GM23338 (cell line): ENCODE measurements around the gene STN1. TPM values are rescaled to one million over a fixed set of nuclear protein-coding genes. Genes with fewer than 3 reads are reported as not detected.

Experiments used
- ATAC-seq: fragments of 200-7000 bp; cut with Tn5 transposase; 3 replicates; pipeline ENCODE4 v1.9.1; 2020
- DNase-seq: peaks from one replicate; pipeline ENCODE4 v3.0.0-alpha.2; 2015; ENCODE audit warnings: low spot score
- H2AFZ ChIP-seq: fragments of 200-600 bp; sonication (generic); 2 replicates; pipeline ENCODE4 v1.8.0; 2016; ENCODE audit warnings: antibody characterized with exemption, mild to moderate bottlenecking, moderate library complexity
- H3F3A ChIP-seq: fragments of 200-600 bp; sonication (generic); replicated peaks from 2 replicates; pipeline ENCODE4 v1.8.0; 2017; ENCODE audit warnings: antibody characterized with exemption, mixed run types, low read depth
- H3K27ac ChIP-seq: fragments of 200-600 bp; sonication (generic); 2 replicates; pipeline ENCODE4 v1.6.1; 2016; ENCODE audit warnings: low read depth
- H3K27me3 ChIP-seq: fragments of 200-600 bp; sonication (generic); 2 replicates; pipeline ENCODE4 v1.8.0; 2016; ENCODE audit warnings: mild to moderate bottlenecking, mixed run types, moderate library complexity; ENCODE audit not compliant: insufficient read depth
- H3K36me3 ChIP-seq: fragments of 200-600 bp; sonication (generic); 2 replicates; pipeline ENCODE4 v1.8.0; 2016; ENCODE audit warnings: mild to moderate bottlenecking; ENCODE audit not compliant: insufficient read depth
- H3K4me1 ChIP-seq: fragments of 200-600 bp; sonication (generic); 2 replicates; pipeline ENCODE4 v1.8.0; 2016; ENCODE audit warnings: mild to moderate bottlenecking, moderate library complexity; ENCODE audit not compliant: insufficient read depth
- H3K4me2 ChIP-seq: fragments of 200-600 bp; sonication (generic); 2 replicates; pipeline ENCODE4 v1.7.1; 2017; ENCODE audit warnings: mixed run types
- H3K4me3 ChIP-seq: fragments of 200-600 bp; sonication (generic); 2 replicates; pipeline ENCODE4 v1.6.1; 2016; ENCODE audit warnings: mixed run types
- H3K79me2 ChIP-seq: fragments of 200-600 bp; sonication (generic); replicated peaks from 2 replicates; pipeline ENCODE4 v1.8.0; 2017; ENCODE audit warnings: mild to moderate bottlenecking; ENCODE audit not compliant: insufficient read depth
- H3K9me2 ChIP-seq: fragments of 200-600 bp; sonication (generic); 2 replicates; pipeline ENCODE4 v1.8.0; 2017; ENCODE audit not compliant: insufficient read depth
- H4K20me1 ChIP-seq: fragments of 200-600 bp; sonication (generic); replicated peaks from 2 replicates; pipeline ENCODE4 v1.8.0; 2017; ENCODE audit warnings: mild to moderate bottlenecking; ENCODE audit not compliant: insufficient read depth
- H3K27ac Mint-ChIP-seq: 2 replicates; pipeline ENCODE4 v1.8.0; 2020; ENCODE audit warnings: inconsistent platforms, mild to moderate bottlenecking, moderate library complexity, mixed read lengths
- H3K27me3 Mint-ChIP-seq: 3 replicates; pipeline ENCODE4 v1.8.0; 2022; ENCODE audit warnings: low read depth, mild to moderate bottlenecking, moderate library complexity, mixed read lengths, inconsistent platforms; ENCODE audit not compliant: insufficient read depth, poor library complexity
- H3K36me3 Mint-ChIP-seq: 3 replicates; pipeline ENCODE4 v1.8.0; 2021; ENCODE audit warnings: low read depth, mild to moderate bottlenecking, inconsistent platforms, moderate library complexity, mixed read lengths
- H3K4me1 Mint-ChIP-seq: 3 replicates; pipeline ENCODE4 v1.8.0; 2020; ENCODE audit warnings: mild to moderate bottlenecking, inconsistent platforms, mixed read lengths
- H3K4me3 Mint-ChIP-seq: 3 replicates; pipeline ENCODE4 v1.8.0; 2021; ENCODE audit warnings: moderate library complexity, mild to moderate bottlenecking, inconsistent platforms, mixed read lengths
- H3K9me3 Mint-ChIP-seq: 3 replicates; pipeline ENCODE4 v1.8.0; 2020; ENCODE audit warnings: moderate library complexity, mild to moderate bottlenecking, inconsistent platforms, mixed read lengths
- CREB1 ChIP-seq: fragments of 250-450 bp; sonication (Bioruptor Pico); IDR thresholded peaks from 2 replicates; pipeline ENCODE4 v1.5.0; 2020; ENCODE audit warnings: low read depth, mild to moderate bottlenecking, moderate library complexity
- EZH2 ChIP-seq: fragments of 200-600 bp; sonication (generic); IDR thresholded peaks from one replicate; pipeline ENCODE4 v1.8.0; 2017; ENCODE audit warnings: antibody characterized with exemption, mild to moderate bottlenecking, low read depth; ENCODE audit not compliant: unreplicated experiment
- EZH2phosphoT487 ChIP-seq: fragments of 200-600 bp; sonication (generic); IDR thresholded peaks from one replicate; pipeline ENCODE4 v1.8.1; 2018; ENCODE audit warnings: antibody characterized with exemption; ENCODE audit not compliant: unreplicated experiment
- JUNB ChIP-seq: IDR thresholded peaks from one replicate; pipeline ENCODE4 v1.6.1; 2016; ENCODE audit warnings: antibody characterized with exemption; ENCODE audit not compliant: unreplicated experiment
- NANOG ChIP-seq: IDR thresholded peaks from 2 replicates; pipeline ENCODE4 v1.6.1; 2016; ENCODE audit warnings: antibody characterized with exemption, borderline replicate concordance
- POLR2AphosphoS5 ChIP-seq: IDR thresholded peaks from 2 replicates; pipeline ENCODE4 v1.6.1; 2016; ENCODE audit warnings: antibody characterized with exemption, low read depth
- REST ChIP-seq: IDR thresholded peaks from one replicate; pipeline ENCODE4 v1.6.1; 2018; ENCODE audit warnings: antibody characterized with exemption; ENCODE audit not compliant: unreplicated experiment
- STAT1 ChIP-seq: IDR thresholded peaks from one replicate; pipeline ENCODE4 v1.6.1; 2016; ENCODE audit warnings: antibody characterized with exemption; ENCODE audit not compliant: unreplicated experiment
- ZNF114 ChIP-seq: fragments of 250-450 bp; sonication (Bioruptor Pico); IDR thresholded peaks from 2 replicates; pipeline ENCODE4 v1.5.0; 2020; ENCODE audit warnings: mild to moderate bottlenecking, moderate library complexity
- ZNF331 ChIP-seq: fragments of 250-450 bp; sonication (Bioruptor Pico); IDR thresholded peaks from 2 replicates; pipeline ENCODE4 v1.5.0; 2020; ENCODE audit warnings: low read depth, mild to moderate bottlenecking, moderate library complexity
- ZNF462 ChIP-seq: fragments of 250-450 bp; sonication (Bioruptor Pico); IDR thresholded peaks from 2 replicates; pipeline ENCODE4 v1.5.0; 2020; ENCODE audit warnings: mild to moderate bottlenecking, moderate library complexity
- polyA plus RNA-seq: library from polyadenylated mRNA; unstranded; fragments of >200 nt; fragmentation: Nextera tagmentation; extraction: Ambion mirVana; gene quantifications from 2 replicates; pipeline ENCODE4 v1.2.1, GENCODE V29; 2016
- total RNA-seq: library from RNA; depleted of rRNA; stranded (reverse); fragments of >200 nt; shearing (Covaris generic); gene quantifications from 2 replicates; pipeline ENCODE4 v1.2.3, GENCODE V29; 2014
- TF ChIP-seq, protein P1 (sequence below): IDR thresholded peaks from 2 replicates; pipeline ENCODE4 v1.6.1; 2016; ENCODE audit warnings: antibody characterized with exemption
- TF ChIP-seq, protein P2 (sequence below), 2 experiments: fragments of 200-600 bp in 1 of 2; sonication (generic) in 1 of 2; conservative IDR thresholded peaks; 2 replicates each; pipeline versions ENCODE4 v1.5.1 to v1.6.1; 2016 to 2017; ENCODE audit warnings: antibody characterized with exemption in 2 of 2, low read depth in 2 of 2, mild to moderate bottlenecking in 2 of 2, moderate library complexity in 1 of 2

Gene STN1
- total and polyA plus RNA-seq, 2 experiments from 2014 or later = 7.2 to 11.3 TPM

GRCh38 chr10:103899312-103899711 is 18.7 kb downstream of the STN1 start:
- Mint-ChIP-seq H3K4me3 (no peak overlapping the region), H3K36me3 (0 out of 3 replicates have a peak, but pooled peaks cover 4% of the 10 kb centered on the region), H3K27ac (no peak overlapping the region), H3K27me3 (no peaks in the 10 kb centered on the region), H3K9me3 (no peaks in the 10 kb centered on the region), H3K4me1 (peaks cover 8% of the 10 kb centered on the region)
- H3K4me3 ChIP-seq = no peak overlapping the region
- H3K4me1 ChIP-seq = no peaks in the 10 kb centered on the region; the same call in 1 of the 2 replicates
- H4K20me1 ChIP-seq = no peaks in the 10 kb centered on the region
- DNase-seq (no peak), ATAC-seq (no peak)
- no peaks in the 10 kb centered on the region for H3F3A ChIP-seq
- H3K27me3 ChIP-seq = no peaks in the 10 kb centered on the region
- no peak overlapping the region for H3K27ac ChIP-seq
- no peaks in the 10 kb centered on the region for H3K79me2 ChIP-seq
- TF ChIP-seq ZNF462 (CRISPR knock-in tag) (no peak), NANOG (no peak), JUNB (no peak), CREB1 (no peak), REST (no peak), STAT1 (no peak), ZNF114 (no peak), ZNF331 (CRISPR knock-in tag) (no peak), EZH2phosphoT487 (no peak), EZH2 (no peak), POLR2AphosphoS5 (no peak)
- TF ChIP-seq, protein P1, sequence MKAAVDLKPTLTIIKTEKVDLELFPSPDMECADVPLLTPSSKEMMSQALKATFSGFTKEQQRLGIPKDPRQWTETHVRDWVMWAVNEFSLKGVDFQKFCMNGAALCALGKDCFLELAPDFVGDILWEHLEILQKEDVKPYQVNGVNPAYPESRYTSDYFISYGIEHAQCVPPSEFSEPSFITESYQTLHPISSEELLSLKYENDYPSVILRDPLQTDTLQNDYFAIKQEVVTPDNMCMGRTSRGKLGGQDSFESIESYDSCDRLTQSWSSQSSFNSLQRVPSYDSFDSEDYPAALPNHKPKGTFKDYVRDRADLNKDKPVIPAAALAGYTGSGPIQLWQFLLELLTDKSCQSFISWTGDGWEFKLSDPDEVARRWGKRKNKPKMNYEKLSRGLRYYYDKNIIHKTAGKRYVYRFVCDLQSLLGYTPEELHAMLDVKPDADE = no peak
- TF ChIP-seq, protein P2, sequence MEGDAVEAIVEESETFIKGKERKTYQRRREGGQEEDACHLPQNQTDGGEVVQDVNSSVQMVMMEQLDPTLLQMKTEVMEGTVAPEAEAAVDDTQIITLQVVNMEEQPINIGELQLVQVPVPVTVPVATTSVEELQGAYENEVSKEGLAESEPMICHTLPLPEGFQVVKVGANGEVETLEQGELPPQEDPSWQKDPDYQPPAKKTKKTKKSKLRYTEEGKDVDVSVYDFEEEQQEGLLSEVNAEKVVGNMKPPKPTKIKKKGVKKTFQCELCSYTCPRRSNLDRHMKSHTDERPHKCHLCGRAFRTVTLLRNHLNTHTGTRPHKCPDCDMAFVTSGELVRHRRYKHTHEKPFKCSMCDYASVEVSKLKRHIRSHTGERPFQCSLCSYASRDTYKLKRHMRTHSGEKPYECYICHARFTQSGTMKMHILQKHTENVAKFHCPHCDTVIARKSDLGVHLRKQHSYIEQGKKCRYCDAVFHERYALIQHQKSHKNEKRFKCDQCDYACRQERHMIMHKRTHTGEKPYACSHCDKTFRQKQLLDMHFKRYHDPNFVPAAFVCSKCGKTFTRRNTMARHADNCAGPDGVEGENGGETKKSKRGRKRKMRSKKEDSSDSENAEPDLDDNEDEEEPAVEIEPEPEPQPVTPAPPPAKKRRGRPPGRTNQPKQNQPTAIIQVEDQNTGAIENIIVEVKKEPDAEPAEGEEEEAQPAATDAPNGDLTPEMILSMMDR (conservative IDR thresholded peaks at IDR 0.05; ENCODE audit: low read depth in 2 of 2) = no peak
- no peaks in the 10 kb centered on the region for H3K9me2 ChIP-seq
- H3K4me2 ChIP-seq = no peak overlapping the region
- H3K36me3 ChIP-seq = no peaks in the 10 kb centered on the region
- no peak overlapping the region for H2AFZ ChIP-seq
